Activated CD8-positive, alpha-beta T cell treated with anti-CD3 and anti-CD28 coated beads for 36 hours (primary cell): ENCODE measurements around the gene FBXL17. TPM values are rescaled to one million over a fixed set of nuclear protein-coding genes. Genes with fewer than 3 reads are reported as not detected.
"Not testable (repeated sequence)": the region's sequence is repeated elsewhere in the genome, so short reads cannot be mapped to it uniquely, and the experiment has no call there.

Source experiments
- ATAC-seq: fragments of 200-7000 bp; cut with Tn5 transposase; one replicate; pipeline ENCODE4 v1.10.0; 2021; ENCODE audit warnings: mild to moderate bottlenecking, moderate library complexity
- CTCF ChIA-PET: fragments of 350-600 bp; sonication (Branson Sonifier 250); formaldehyde crosslinking; loops from one replicate; lab custom pipeline; 2021; ENCODE audit warnings: antibody characterized with exemption; lab: Charles Lee
- POLR2A ChIA-PET: fragments of 350-600 bp; sonication (Branson Sonifier 250); formaldehyde crosslinking; loops from one replicate; lab custom pipeline; 2021; ENCODE audit warnings: antibody characterized with exemption; lab: Charles Lee
- DNase-seq: peaks from one replicate; pipeline ENCODE4 v3.0.0-alpha.2; 2020
- H3K27ac Mint-ChIP-seq: one replicate; pipeline ENCODE4 v1.8.0; 2021; ENCODE audit warnings: mild to moderate bottlenecking, mixed read lengths
- H3K27me3 Mint-ChIP-seq: one replicate; pipeline ENCODE4 v1.8.0; 2021; ENCODE audit warnings: mixed read lengths
- H3K36me3 Mint-ChIP-seq: one replicate; pipeline ENCODE4 v1.8.0; 2021; ENCODE audit warnings: low read depth, mixed read lengths
- H3K4me1 Mint-ChIP-seq: one replicate; pipeline ENCODE4 v1.8.0; 2021; ENCODE audit warnings: low read depth, mixed read lengths
- H3K4me3 Mint-ChIP-seq: one replicate; pipeline ENCODE4 v1.8.0; 2021; ENCODE audit warnings: mild to moderate bottlenecking, moderate library complexity, mixed read lengths
- H3K9me3 Mint-ChIP-seq: one replicate; pipeline ENCODE4 v1.8.0; 2021; ENCODE audit warnings: mixed read lengths
- intact Hi-C: fragments of 100-400 bp; cut with micrococcal nuclease; formaldehyde crosslinking; loops from one replicate; pipeline ENCODE4 v1.10.0; 2022
- total RNA-seq, 2 experiments: library from RNA; stranded (reverse); gene quantifications; one replicate each; pipeline ENCODE4 v1.2.3, GENCODE V29; 2021
- TF ChIP-seq, protein P1 (sequence below): fragments of 200-600 bp; IDR thresholded peaks from one replicate; pipeline ENCODE4 v1.8.0; 2022; ENCODE audit warnings: antibody characterized with exemption, mild to moderate bottlenecking

Gene FBXL17
- total RNA-seq, 2 experiments from 2014 or later, result 3.0 to 5.3 TPM

DNA sequence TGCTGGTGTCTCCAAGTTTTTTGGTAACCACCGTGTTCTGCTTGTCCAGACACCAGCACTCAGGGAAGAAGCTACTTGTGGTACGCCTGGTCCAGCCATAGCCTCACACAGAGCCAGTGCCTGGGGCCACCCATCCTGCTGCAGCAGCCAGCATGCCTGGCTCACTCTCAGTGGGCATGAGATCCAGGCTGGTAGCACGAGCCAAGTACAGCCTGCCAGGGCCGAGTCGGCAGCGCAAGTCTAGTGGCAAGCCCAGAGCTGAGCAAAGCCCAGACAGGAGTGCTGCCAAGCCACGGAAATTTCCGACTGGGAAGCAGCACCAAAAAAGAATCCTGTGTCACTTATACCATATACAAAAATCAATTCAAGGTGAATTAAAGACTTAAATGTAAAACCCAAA is 36.3 kb upstream of the FBXL17 start:
- POLR2A ChIA-PET, result no interaction called here

DNA sequence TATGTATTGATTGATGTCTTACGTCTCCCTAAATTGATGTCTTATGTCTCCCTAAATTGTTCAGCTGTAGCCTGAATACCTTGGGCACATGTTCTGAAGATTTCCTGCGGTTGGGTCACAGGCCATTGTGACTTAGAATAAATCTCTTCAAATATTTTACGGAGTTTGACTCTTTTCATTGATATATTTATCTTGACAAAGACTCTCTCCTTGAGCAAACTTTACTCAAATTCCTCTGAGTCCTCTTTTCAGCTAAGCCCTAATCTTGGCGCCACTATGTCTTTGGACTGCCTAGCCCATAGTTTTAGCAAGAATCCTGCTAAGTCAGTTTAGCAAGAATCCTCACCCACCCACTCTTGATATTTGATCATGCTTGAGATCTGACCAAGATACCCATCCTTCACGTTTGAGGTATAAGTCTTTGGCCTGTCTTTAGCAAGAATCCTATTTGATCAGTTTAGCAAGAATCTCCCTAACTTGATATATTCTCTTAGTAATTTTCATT is 35.3 kb upstream of the FBXL17 start:
- H3K9me3 Mint-ChIP-seq, result no peaks in the 10 kb centered on the region
- H3K27ac Mint-ChIP-seq, result no peak overlapping the region
- CTCF ChIA-PET, result no interaction called here
- H3K27me3 Mint-ChIP-seq, result peaks cover 5% of the 10 kb centered on the region
- POLR2A ChIA-PET, result no interaction called here
- H3K4me1 Mint-ChIP-seq, result no peaks in the 10 kb centered on the region
- ATAC-seq (no peak), DNase-seq (no peak)
- intact Hi-C loops, result no loop called here
- TF ChIP-seq, protein P1, sequence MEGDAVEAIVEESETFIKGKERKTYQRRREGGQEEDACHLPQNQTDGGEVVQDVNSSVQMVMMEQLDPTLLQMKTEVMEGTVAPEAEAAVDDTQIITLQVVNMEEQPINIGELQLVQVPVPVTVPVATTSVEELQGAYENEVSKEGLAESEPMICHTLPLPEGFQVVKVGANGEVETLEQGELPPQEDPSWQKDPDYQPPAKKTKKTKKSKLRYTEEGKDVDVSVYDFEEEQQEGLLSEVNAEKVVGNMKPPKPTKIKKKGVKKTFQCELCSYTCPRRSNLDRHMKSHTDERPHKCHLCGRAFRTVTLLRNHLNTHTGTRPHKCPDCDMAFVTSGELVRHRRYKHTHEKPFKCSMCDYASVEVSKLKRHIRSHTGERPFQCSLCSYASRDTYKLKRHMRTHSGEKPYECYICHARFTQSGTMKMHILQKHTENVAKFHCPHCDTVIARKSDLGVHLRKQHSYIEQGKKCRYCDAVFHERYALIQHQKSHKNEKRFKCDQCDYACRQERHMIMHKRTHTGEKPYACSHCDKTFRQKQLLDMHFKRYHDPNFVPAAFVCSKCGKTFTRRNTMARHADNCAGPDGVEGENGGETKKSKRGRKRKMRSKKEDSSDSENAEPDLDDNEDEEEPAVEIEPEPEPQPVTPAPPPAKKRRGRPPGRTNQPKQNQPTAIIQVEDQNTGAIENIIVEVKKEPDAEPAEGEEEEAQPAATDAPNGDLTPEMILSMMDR, result no peak
- no peaks in the 10 kb centered on the region for H3K36me3 Mint-ChIP-seq
- no peak overlapping the region for H3K4me3 Mint-ChIP-seq

More for the DNA sequence above, 36.3 kb upstream of the FBXL17 start:
- CTCF ChIA-PET, result no interaction called here
- Mint-ChIP-seq H3K36me3 (no peaks in the 10 kb centered on the region), H3K4me1 (no peaks in the 10 kb centered on the region), H3K27me3 (peaks cover 5% of the 10 kb centered on the region), H3K9me3 (no peaks in the 10 kb centered on the region), H3K27ac (no peak overlapping the region), H3K4me3 (no peak overlapping the region)
- DNase-seq (no peak), ATAC-seq (no peak)
- intact Hi-C loops, result no loop called here
- TF ChIP-seq, protein P1, result no peak

DNA sequence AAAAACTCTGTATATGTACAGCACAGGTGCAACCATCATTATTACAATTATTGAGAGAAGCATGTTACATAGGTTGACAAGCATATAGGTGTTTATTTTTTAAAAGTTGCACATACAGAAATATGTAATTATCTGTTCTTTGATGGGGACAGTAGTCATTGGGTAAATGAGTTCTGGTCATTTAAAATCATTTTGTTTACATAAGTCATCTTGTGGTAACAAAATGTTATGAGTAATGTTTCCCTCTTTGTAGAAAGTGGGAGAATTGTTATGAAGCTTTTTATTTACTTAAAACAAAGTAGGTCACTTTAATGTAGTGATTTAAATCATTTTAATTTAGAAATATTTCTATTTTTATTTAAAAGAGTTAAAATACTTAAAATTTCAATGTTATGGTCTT is 33.8 kb upstream of the FBXL17 start:
- ChIA-PET POLR2A (no interaction called here), CTCF (no interaction called here)
- no peaks in the 10 kb centered on the region for H3K4me1 Mint-ChIP-seq
- TF ChIP-seq, protein P1, result no peak
- no peak overlapping the region for H3K27ac Mint-ChIP-seq
- H3K4me3 Mint-ChIP-seq, result no peak overlapping the region
- no peaks in the 10 kb centered on the region for H3K36me3 Mint-ChIP-seq
- peaks cover 5% of the 10 kb centered on the region for H3K27me3 Mint-ChIP-seq
- intact Hi-C loops, result no loop called here
- DNase-seq, result no peak
- H3K9me3 Mint-ChIP-seq, result no peaks in the 10 kb centered on the region
- ATAC-seq, result no peak

DNA sequence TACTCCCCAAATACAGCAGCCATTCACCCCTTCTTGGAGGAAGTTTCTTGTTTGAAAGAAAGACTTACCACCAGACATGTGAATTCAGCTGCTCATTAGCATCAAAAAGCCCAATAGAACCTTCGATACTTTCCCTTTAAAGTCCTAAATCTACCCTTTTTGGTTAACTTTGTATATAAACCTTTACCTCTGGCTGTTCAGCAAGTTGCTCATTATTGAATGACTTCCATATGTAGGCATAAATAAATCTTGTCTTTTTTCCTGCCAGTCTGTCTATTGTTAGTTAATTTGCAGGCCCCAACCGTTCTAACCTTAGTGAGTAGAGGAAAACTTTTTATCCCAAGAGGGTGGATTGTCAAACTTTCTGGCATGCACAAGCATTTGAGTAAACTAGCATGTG is 27.9 kb upstream of the FBXL17 start:
- ChIA-PET CTCF (no interaction called here), POLR2A (no interaction called here)
- H3K27ac Mint-ChIP-seq, result no peak overlapping the region
- no peaks in the 10 kb centered on the region for H3K4me1 Mint-ChIP-seq
- intact Hi-C loops, result no loop called here
- H3K27me3 Mint-ChIP-seq, result peaks cover 4% of the 10 kb centered on the region
- DNase-seq, result no peak
- no peaks in the 10 kb centered on the region for H3K36me3 Mint-ChIP-seq
- H3K9me3 Mint-ChIP-seq, result peaks cover 3% of the 10 kb centered on the region
- TF ChIP-seq, protein P1, result no peak
- no peak overlapping the region for H3K4me3 Mint-ChIP-seq
- ATAC-seq, result no peak

DNA sequence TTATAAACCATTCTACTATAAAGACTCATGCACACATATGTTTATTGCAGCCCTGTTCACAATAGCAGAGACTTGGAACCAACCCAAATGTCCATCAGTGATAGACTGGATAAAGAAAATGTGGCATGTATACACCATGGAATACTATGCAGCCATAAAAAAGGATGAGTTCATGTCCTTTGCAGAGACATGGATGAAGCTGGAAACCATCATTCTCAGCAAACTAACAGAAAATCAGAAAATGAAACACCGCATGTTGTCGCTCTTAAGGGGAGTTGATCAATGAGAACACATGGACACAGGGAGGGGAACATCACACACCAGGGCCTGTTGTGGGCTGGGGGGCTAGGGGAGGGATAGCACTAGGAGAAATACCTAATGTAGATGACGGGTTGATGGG is 23.3 kb upstream of the FBXL17 start:
- Mint-ChIP-seq H3K9me3 (peaks cover 11% of the 10 kb centered on the region), H3K27me3 (peaks cover 22% of the 10 kb centered on the region)
- H3K4me1 Mint-ChIP-seq, H3K36me3 Mint-ChIP-seq, CTCF ChIA-PET, H3K4me3 Mint-ChIP-seq, H3K27ac Mint-ChIP-seq, ATAC-seq, DNase-seq, intact Hi-C loops: not testable (repeated sequence)
- POLR2A ChIA-PET, result interaction anchor here (0.6 kb wide), 1 partner anchor 376 kb away, joined by 3 read pairs; no protein-coding TSS in a partner anchor
